Small intestine (tissue), 7 donors: ENCODE data around the gene DIDO1. TPM values are rescaled to one million over a fixed set of nuclear protein-coding genes. Genes with fewer than 3 reads are reported as not detected.

Experiments
- DNase-seq, 2 donors: peaks; one replicate each; pipeline versions ENCODE4 v3.0.0 to v3.0.0-alpha.2; 2013
- FAIRE-seq: peaks from 2 replicates; lab custom pipeline; 2012; peaks lifted over from hg19 to GRCh38; lab: Jason Lieb, UNC
- H3K27ac ChIP-seq, 3 donors: one replicate each; pipeline ENCODE4 v1.5.1; 2013; ENCODE audit warnings: low read length in 2 of 3, mild to moderate bottlenecking in 2 of 3, control low read depth in 1 of 3, inconsistent platforms in 1 of 3, low read depth in 1 of 3, moderate library complexity in 1 of 3
- H3K27me3 ChIP-seq, 3 donors: one replicate each; pipeline ENCODE4 v1.6.1; 2013; ENCODE audit warnings: low read length in 3 of 3, inconsistent platforms in 1 of 3; ENCODE audit not compliant: control insufficient read depth in 3 of 3, insufficient read depth in 3 of 3
- H3K36me3 ChIP-seq, 3 donors: one replicate each; pipeline ENCODE4 v1.6.1; 2013; ENCODE audit warnings: low read length in 3 of 3, inconsistent platforms in 1 of 3, low read depth in 1 of 3, mild to moderate bottlenecking in 1 of 3, moderate library complexity in 1 of 3; ENCODE audit not compliant: control insufficient read depth in 3 of 3, insufficient read depth in 2 of 3
- H3K4me1 ChIP-seq, 3 donors: one replicate each; pipeline ENCODE4 v1.6.1; 2013; ENCODE audit warnings: low read length in 2 of 3, inconsistent platforms in 1 of 3, low read depth in 1 of 3, mild to moderate bottlenecking in 1 of 3, moderate library complexity in 1 of 3; ENCODE audit not compliant: control insufficient read depth in 3 of 3, insufficient read depth in 2 of 3
- H3K4me3 ChIP-seq, 3 donors: one replicate each; pipeline ENCODE4 v1.5.1; 2013; ENCODE audit warnings: low read length in 3 of 3, control low read depth in 1 of 3, inconsistent platforms in 1 of 3, low read depth in 1 of 3, mild to moderate bottlenecking in 1 of 3, moderate library complexity in 1 of 3
- H3K9me3 ChIP-seq, 2 donors: one replicate each; pipeline ENCODE4 v1.6.1; 2013; ENCODE audit warnings: low read depth in 1 of 2, low read length in 1 of 2; ENCODE audit not compliant: control insufficient read depth in 2 of 2, insufficient read depth in 1 of 2
- WGBS, 3 donors: extraction: QIAGEN DNeasy Blood & Tissue Kit; methylation state at CpG; one replicate each; pipeline ENCODE4 v1.1.7; 2013; 5-methylcytosine and 5-hydroxymethylcytosine counted together
- polyA plus RNA-seq, 4 donors: library from polyadenylated mRNA; stranded (reverse) in 3 of 4; unstranded in 1 of 4; fragments of 200-250 nt in 3 of 4; fragments of 120-200 nt in 1 of 4; gene quantifications; one replicate each; pipeline versions ENCODE4 v1.2.1 to v1.2.3, GENCODE V29; 2013
- donor health status: healthy with polysubstance abuse.
- donor health status: control.
- donor health status: control.
- donor health status: Bipolar disorder and iron deficiency.
- donor health status: healthy.

Gene DIDO1
- polyA plus RNA-seq, 4 donors = 11.6 to 49.4 (median 15.7) TPM

GRCh38 chr20:62955519-62956386, 29.4 kb upstream of the DIDO1 start:
- no peaks in the 10 kb centered on the region for H3K27me3 ChIP-seq
- 45 to 66% (median 60%) methylated on average over 23 of the region's 23 CpGs for WGBS, 3 donors
- peak; percentile 67 to 72 for DNase-seq
- peak overlapping the region in 1 of 3 donors; percentile 58 for H3K27ac ChIP-seq
- H3K4me1 ChIP-seq = peaks cover 0 to 30% (median 0%) of the 10 kb centered on the region in 3 donors
- H3K36me3 ChIP-seq = peaks cover 0 to 36% (median 0%) of the 10 kb centered on the region in 3 donors
- no peak overlapping the region for H3K4me3 ChIP-seq
- H3K9me3 ChIP-seq = no peaks in the 10 kb centered on the region
- FAIRE-seq = no peak

GRCh38 chr20:62953839-62954703, 27.8 kb upstream of the DIDO1 start:
- DNase-seq (peak; percentile 24 to 78), FAIRE-seq (no peak)
- 13 to 44% (median 44%) methylated on average over 32 of the region's 32 CpGs for WGBS, 3 donors
- peak overlapping the region; percentile 33 to 88 (median 70) for H3K27ac ChIP-seq
- H3K9me3 ChIP-seq = peaks cover 0 to 2% of the 10 kb centered on the region in 2 donors
- peaks cover 0 to 43% (median 0%) of the 10 kb centered on the region in 3 donors for H3K36me3 ChIP-seq
- H3K4me3 ChIP-seq = peak overlapping the region in 1 of 3 donors; percentile 19
- peaks cover 0 to 30% (median 0%) of the 10 kb centered on the region in 3 donors for H3K4me1 ChIP-seq
- no peaks in the 10 kb centered on the region for H3K27me3 ChIP-seq

GRCh38 chr20:62952968-62953838, 26.9 kb upstream of the DIDO1 start:
- Histone ChIP-seq H3K9me3 (peaks cover 0 to 5% of the 10 kb centered on the region in 2 donors), H3K36me3 (peaks cover 0 to 44% (median 3%) of the 10 kb centered on the region in 3 donors), H3K27me3 (no peaks in the 10 kb centered on the region), H3K27ac (peak overlapping the region; percentile 7 to 88 (median 70)), H3K4me3 (peak overlapping the region; percentile 0 to 32 (median 19)), H3K4me1 (peaks cover 0 to 30% (median 0%) of the 10 kb centered on the region in 3 donors)
- FAIRE-seq = no peak
- 63 to 74% (median 72%) methylated on average over 18 to 19 of the region's 19 CpGs for WGBS, 3 donors
- DNase-seq = peak in 1 of 2 donors; percentile 45

- peaks cover 0 to 45% (median 3%) of the 10 kb centered on the region in 3 donors for H3K36me3 ChIP-seq
- H3K4me1 ChIP-seq = peaks cover 0 to 30% (median 0%) of the 10 kb centered on the region in 3 donors
- peaks cover 0 to 5% of the 10 kb centered on the region in 2 donors for H3K9me3 ChIP-seq
- FAIRE-seq (no peak), DNase-seq (peak; percentile 87 to 90)
- peak within 1 kb of the TSS; percentile 7 to 88 (median 70) for H3K27ac ChIP-seq
- H3K27me3 ChIP-seq = no peaks in the 10 kb centered on the region
- 3 to 8% (median 6%) methylated on average over 24 to 37 of the region's 37 CpGs for WGBS, 3 donors
- H3K4me3 ChIP-seq = peak within 1 kb of the TSS; percentile 0 to 32 (median 31)
Observed at GRCh38 chr20:62952373-62952967, 26.2 kb upstream of the DIDO1 start, which contains the start of gene SLC17A9. TSS of gene SLC17A9 (plus strand) at chr20:62952709. CDS start at chr20:62952831, 122 bp downstream.

- no peaks in the 10 kb centered on the region for H3K27me3 ChIP-seq
- H3K4me3 ChIP-seq = peak overlapping the region in 2 of 3 donors; percentile 31 to 32
- WGBS, 3 donors = 85 to 90% (median 85%) methylated on average over 7 to 8 of the region's 8 CpGs
- peak overlapping the region in 1 of 3 donors; percentile 61 for H3K27ac ChIP-seq
- no peak for DNase-seq
- H3K4me1 ChIP-seq = peaks cover 0 to 30% (median 0%) of the 10 kb centered on the region in 3 donors
- peaks cover 0 to 5% of the 10 kb centered on the region in 2 donors for H3K9me3 ChIP-seq
- no peak for FAIRE-seq
- peaks cover 0 to 43% (median 3%) of the 10 kb centered on the region in 3 donors for H3K36me3 ChIP-seq
Observed at GRCh38 chr20:62951896-62952372, 25.6 kb upstream of the DIDO1 start.

GRCh38 chr20:62951143-62951895, 25.0 kb upstream of the DIDO1 start:
- Histone ChIP-seq H3K27me3 (no peaks in the 10 kb centered on the region), H3K27ac (no peak overlapping the region), H3K36me3 (peaks cover 0 to 42% (median 3%) of the 10 kb centered on the region in 3 donors), H3K4me3 (no peak overlapping the region), H3K9me3 (peaks cover 0 to 5% of the 10 kb centered on the region in 2 donors), H3K4me1 (peaks cover 0 to 30% (median 0%) of the 10 kb centered on the region in 3 donors)
- DNase-seq = no peak
- WGBS, 3 donors = 87 to 90% (median 89%) methylated on average over 11 of the region's 11 CpGs
- FAIRE-seq = no peak
